Astrocyte (in vitro differentiated cells and primary cell): ENCODE data around the gene C2CD4B.

Experiments
- EZH2 ChIP-seq: IDR thresholded peaks from 2 replicates; pipeline ENCODE4 v1.6.1; 2012; ENCODE audit warnings: mild to moderate bottlenecking, low read length, inconsistent platforms; ENCODE audit not compliant: insufficient read depth
- TF ChIP-seq, protein P1 (sequence below): IDR thresholded peaks from 2 replicates; pipeline ENCODE4 v1.5.1; 2011; ENCODE audit warnings: low read depth, mild to moderate bottlenecking, inconsistent platforms, low read length, moderate library complexity; ENCODE audit not compliant: insufficient read depth

DNA sequence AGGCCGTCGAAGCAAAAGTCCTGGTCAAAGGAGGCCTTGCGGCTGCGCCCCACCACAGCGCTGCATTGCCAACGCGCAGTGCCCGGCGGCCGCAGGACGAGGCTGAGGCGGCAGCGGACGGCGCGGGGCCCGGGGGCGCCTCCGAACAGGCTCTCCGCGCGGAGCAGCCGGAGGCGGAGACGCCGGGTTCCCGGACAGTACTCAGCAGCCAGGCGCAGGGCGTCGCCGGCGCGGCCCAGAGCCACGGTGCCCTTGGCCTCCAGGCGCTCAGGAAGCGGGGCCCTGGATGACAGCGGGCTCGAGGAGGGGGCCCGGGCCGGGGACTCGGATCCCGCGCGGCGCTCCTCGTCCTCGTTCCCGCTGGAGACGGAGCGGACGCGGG lies 1.1 kb downstream of the C2CD4B start:
- TF ChIP-seq, protein P1, sequence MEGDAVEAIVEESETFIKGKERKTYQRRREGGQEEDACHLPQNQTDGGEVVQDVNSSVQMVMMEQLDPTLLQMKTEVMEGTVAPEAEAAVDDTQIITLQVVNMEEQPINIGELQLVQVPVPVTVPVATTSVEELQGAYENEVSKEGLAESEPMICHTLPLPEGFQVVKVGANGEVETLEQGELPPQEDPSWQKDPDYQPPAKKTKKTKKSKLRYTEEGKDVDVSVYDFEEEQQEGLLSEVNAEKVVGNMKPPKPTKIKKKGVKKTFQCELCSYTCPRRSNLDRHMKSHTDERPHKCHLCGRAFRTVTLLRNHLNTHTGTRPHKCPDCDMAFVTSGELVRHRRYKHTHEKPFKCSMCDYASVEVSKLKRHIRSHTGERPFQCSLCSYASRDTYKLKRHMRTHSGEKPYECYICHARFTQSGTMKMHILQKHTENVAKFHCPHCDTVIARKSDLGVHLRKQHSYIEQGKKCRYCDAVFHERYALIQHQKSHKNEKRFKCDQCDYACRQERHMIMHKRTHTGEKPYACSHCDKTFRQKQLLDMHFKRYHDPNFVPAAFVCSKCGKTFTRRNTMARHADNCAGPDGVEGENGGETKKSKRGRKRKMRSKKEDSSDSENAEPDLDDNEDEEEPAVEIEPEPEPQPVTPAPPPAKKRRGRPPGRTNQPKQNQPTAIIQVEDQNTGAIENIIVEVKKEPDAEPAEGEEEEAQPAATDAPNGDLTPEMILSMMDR: no peak
- peak; percentile 79 for TF ChIP-seq EZH2
